Thyroid gland (tissue), 4 donors: ENCODE measurements around the gene OR5AC2.

Experiments
- POLR2A ChIP-seq, 2 donors: fragments of 450-650 bp; IDR thresholded peaks; one replicate each; pipeline ENCODE4 v1.6.1; 2017; ENCODE audit warnings: antibody characterized with exemption in 2 of 2, mild to moderate bottlenecking in 2 of 2, moderate library complexity in 1 of 2
- TF ChIP-seq, protein P1 (sequence below), 6 experiments: fragments of 200-600 bp in 3 of 6; fragments of 450-650 bp in 3 of 6; sonication (generic) in 3 of 6; IDR thresholded peaks; one replicate each; pipeline ENCODE4 v1.5.1; 2016 to 2019; ENCODE audit warnings: antibody characterized with exemption in 6 of 6, mild to moderate bottlenecking in 2 of 6, inconsistent platforms in 1 of 6, moderate library complexity in 1 of 6

GRCh38 chr3:98086873-98087272, at the start of gene OR5AC2:
- TF ChIP-seq, protein P1, sequence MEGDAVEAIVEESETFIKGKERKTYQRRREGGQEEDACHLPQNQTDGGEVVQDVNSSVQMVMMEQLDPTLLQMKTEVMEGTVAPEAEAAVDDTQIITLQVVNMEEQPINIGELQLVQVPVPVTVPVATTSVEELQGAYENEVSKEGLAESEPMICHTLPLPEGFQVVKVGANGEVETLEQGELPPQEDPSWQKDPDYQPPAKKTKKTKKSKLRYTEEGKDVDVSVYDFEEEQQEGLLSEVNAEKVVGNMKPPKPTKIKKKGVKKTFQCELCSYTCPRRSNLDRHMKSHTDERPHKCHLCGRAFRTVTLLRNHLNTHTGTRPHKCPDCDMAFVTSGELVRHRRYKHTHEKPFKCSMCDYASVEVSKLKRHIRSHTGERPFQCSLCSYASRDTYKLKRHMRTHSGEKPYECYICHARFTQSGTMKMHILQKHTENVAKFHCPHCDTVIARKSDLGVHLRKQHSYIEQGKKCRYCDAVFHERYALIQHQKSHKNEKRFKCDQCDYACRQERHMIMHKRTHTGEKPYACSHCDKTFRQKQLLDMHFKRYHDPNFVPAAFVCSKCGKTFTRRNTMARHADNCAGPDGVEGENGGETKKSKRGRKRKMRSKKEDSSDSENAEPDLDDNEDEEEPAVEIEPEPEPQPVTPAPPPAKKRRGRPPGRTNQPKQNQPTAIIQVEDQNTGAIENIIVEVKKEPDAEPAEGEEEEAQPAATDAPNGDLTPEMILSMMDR (IDR thresholded peaks at IDR 0.05), result no peak
- TF ChIP-seq POLR2A (IDR thresholded peaks at IDR 0.05), result no peak
